RWPE2 (cell line): ENCODE measurements around the gene ZNF275.
"Not testable (repeated sequence)": the region's sequence is repeated elsewhere in the genome, so short reads cannot be mapped to it uniquely, and the experiment has no call there.

Experiments
- ATAC-seq: fragments of 200-7000 bp; cut with Tn5 transposase; 3 replicates; pipeline ENCODE4 v1.9.1; 2021; ENCODE audit warnings: low read depth
- DNase-seq: peaks from one replicate; pipeline ENCODE4 v3.0.0-alpha.2; 2020; ENCODE audit warnings: low spot score
- H3K27ac ChIP-seq: fragments of 450-650 bp; 2 replicates; pipeline ENCODE4 v1.5.1; 2017; ENCODE audit warnings: mild to moderate bottlenecking; ENCODE audit not compliant: poor library complexity, severe bottlenecking
- H3K27me3 ChIP-seq: fragments of 250-450 bp; sonication (Bioruptor Pico); 2 replicates; pipeline ENCODE4 v1.5.1; 2021; ENCODE audit warnings: mild to moderate bottlenecking, moderate library complexity; ENCODE audit not compliant: insufficient read depth, poor library complexity, severe bottlenecking
- H3K36me3 ChIP-seq: fragments of 250-450 bp; sonication (Bioruptor Pico); 2 replicates; pipeline ENCODE4 v1.5.1; 2020; ENCODE audit warnings: low read depth, mild to moderate bottlenecking, moderate library complexity
- H3K4me1 ChIP-seq: fragments of 250-450 bp; sonication (Bioruptor Pico); 2 replicates; pipeline ENCODE4 v1.5.1; 2021; ENCODE audit warnings: mild to moderate bottlenecking, moderate library complexity; ENCODE audit not compliant: insufficient read depth, poor library complexity, severe bottlenecking
- H3K4me3 ChIP-seq: fragments of 250-450 bp; sonication (Bioruptor Pico); 2 replicates; pipeline ENCODE4 v1.5.1; 2021; ENCODE audit warnings: mild to moderate bottlenecking, moderate library complexity; ENCODE audit not compliant: severe bottlenecking
- H3K9me3 ChIP-seq: fragments of 250-450 bp; sonication (Bioruptor Pico); 2 replicates; pipeline ENCODE4 v1.5.1; 2021; ENCODE audit warnings: mild to moderate bottlenecking, moderate library complexity; ENCODE audit not compliant: severe bottlenecking
- CTCF ChIP-seq: fragments of 450-650 bp; IDR thresholded peaks from one replicate; pipeline ENCODE4 v1.5.1; 2017; ENCODE audit warnings: mild to moderate bottlenecking, moderate library complexity; ENCODE audit not compliant: poor library complexity, severe bottlenecking

ZNF275 gene, protein sequence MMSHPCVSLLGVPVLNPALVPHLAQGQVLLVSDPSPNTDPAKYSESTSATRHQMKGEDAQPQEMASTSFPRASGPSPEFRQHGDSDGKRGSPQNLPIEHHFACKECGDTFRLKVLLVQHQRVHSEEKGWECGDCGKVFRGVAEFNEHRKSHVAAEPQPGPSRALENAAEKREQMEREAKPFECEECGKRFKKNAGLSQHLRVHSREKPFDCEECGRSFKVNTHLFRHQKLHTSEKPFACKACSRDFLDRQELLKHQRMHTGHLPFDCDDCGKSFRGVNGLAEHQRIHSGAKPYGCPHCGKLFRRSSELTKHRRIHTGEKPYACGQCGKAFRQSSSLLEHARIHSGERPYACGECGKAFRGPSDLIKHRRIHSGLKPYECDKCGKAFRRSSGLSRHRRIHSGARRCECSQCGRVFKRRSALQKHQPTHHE

GRCh38 chrX:153333821-153334653 is at the start of gene ZNF275:
Gene ZNF275 (plus strand): TSS chrX:153334153. CDS start chrX:153336680, 2,527 bp downstream.
- peaks cover 3% of the 10 kb centered on the region for H3K4me1 ChIP-seq
- H3K9me3 ChIP-seq, result no peaks in the 10 kb centered on the region
- peak within 1 kb of the TSS; percentile 72 for H3K4me3 ChIP-seq
- DNase-seq (no peak), ATAC-seq (peak; percentile 93)
- TF ChIP-seq CTCF, result no peak
- H3K27me3 ChIP-seq, result no peaks in the 10 kb centered on the region
- H3K36me3 ChIP-seq, result no peaks in the 10 kb centered on the region
- H3K27ac ChIP-seq, result no peak within 1 kb of the TSS

DNA sequence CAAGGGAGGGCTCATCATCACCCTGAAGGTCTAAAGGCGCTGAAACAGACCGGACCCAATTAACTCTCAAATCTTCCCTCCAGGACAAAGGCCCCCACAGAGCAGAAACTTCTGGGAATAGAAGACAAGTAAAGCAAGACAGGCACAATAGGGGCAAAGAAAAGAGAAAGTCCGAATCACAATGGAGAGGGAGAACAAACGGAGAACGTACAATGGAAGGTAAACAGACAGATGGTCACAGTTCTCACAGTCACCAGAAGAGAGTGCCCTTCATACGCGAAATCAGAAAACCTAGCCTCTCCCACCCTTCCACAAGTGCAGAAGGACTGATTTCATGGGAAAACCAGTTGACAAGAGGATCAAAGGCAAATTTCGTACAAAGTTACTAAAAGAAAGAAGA is 48.3 kb upstream of the ZNF275 start:
- H3K36me3 ChIP-seq, H3K27ac ChIP-seq, H3K27me3 ChIP-seq, H3K4me3 ChIP-seq, H3K9me3 ChIP-seq, ATAC-seq, H3K4me1 ChIP-seq, DNase-seq: not testable (repeated sequence)

GRCh38 chrX:153288807-153289206 is 45.1 kb upstream of the ZNF275 start:
- not testable (repeated sequence) for ATAC-seq, H3K4me3 ChIP-seq, H3K4me1 ChIP-seq, H3K9me3 ChIP-seq, DNase-seq, H3K27me3 ChIP-seq, H3K36me3 ChIP-seq, H3K27ac ChIP-seq

GRCh38 chrX:153293485-153294071 is 40.4 kb upstream of the ZNF275 start:
- not testable (repeated sequence) for H3K27me3 ChIP-seq, H3K9me3 ChIP-seq, H3K36me3 ChIP-seq, H3K4me3 ChIP-seq, H3K4me1 ChIP-seq, DNase-seq, H3K27ac ChIP-seq
- ATAC-seq, result peak; percentile 29; the same call in 2 of the 3 replicates

DNA sequence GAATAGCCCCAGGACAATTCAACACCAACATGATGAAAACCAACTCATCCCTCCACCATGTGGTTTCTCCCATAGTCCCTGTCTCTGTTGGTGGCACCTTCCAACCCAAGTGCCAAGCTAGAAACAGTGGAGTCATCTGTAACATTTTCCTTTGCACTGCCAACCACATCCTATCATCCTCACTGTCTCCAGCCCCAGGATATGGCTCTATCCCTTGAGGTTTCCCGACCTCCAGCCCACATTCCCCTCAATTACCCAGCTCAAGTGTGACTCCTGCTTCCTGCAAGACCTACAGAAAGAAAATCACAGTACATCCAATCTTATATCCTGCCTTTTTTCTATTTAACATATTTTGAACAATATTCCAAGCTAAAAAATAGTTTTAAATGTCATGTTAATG is 36.6 kb upstream of the ZNF275 start:
- H3K27me3 ChIP-seq, result no peaks in the 10 kb centered on the region
- ATAC-seq (no peak), DNase-seq (no peak)
- no peaks in the 10 kb centered on the region for H3K36me3 ChIP-seq
- H3K4me1 ChIP-seq, result no peaks in the 10 kb centered on the region
- no peaks in the 10 kb centered on the region for H3K9me3 ChIP-seq
- no peak overlapping the region for H3K4me3 ChIP-seq
- H3K27ac ChIP-seq, result no peak overlapping the region
- no peak for TF ChIP-seq CTCF

- Histone ChIP-seq H3K36me3 (no peaks in the 10 kb centered on the region), H3K9me3 (no peaks in the 10 kb centered on the region), H3K4me1 (no peaks in the 10 kb centered on the region), H3K27ac (no peak overlapping the region), H3K27me3 (no peaks in the 10 kb centered on the region), H3K4me3 (no peak overlapping the region)
- no peak for ATAC-seq
- no peak for DNase-seq
- TF ChIP-seq CTCF, result no peak
These were observed 34.1 kb upstream of the ZNF275 start for GRCh38 chrX:153299855-153300254.
